Kidney epithelial cell (primary cell): ENCODE data around the gene VASP. TPM values are rescaled to one million over a fixed set of nuclear protein-coding genes. Genes with fewer than 3 reads are reported as not detected.
"Not testable (repeated sequence)": the region's sequence is repeated elsewhere in the genome, so short reads cannot be mapped to it uniquely, and the experiment has no call there.

Experiments used
- DNase-seq: peaks from one replicate; pipeline ENCODE4 v3.0.0-alpha.2; 2010; ENCODE audit warnings: low read depth
- H3K27me3 ChIP-seq: 2 replicates; pipeline ENCODE4 v1.6.0; 2011; ENCODE audit warnings: low read length; ENCODE audit not compliant: control insufficient read depth, insufficient read depth
- H3K36me3 ChIP-seq: 2 replicates; pipeline ENCODE4 v1.5.1; 2011; ENCODE audit warnings: low read length; ENCODE audit not compliant: control insufficient read depth, insufficient read depth
- H3K4me3 ChIP-seq: 2 replicates; pipeline ENCODE4 v1.5.1; 2011; ENCODE audit warnings: low read depth, mild to moderate bottlenecking, control low read depth, low read length
- total RNA-seq: library from RNA; depleted of rRNA; stranded (reverse); fragments of >200 nt; gene quantifications from 2 replicates; pipeline ENCODE4 v1.2.3, GENCODE V29; 2015
- TF ChIP-seq, protein P1 (sequence below): IDR thresholded peaks from 2 replicates; pipeline ENCODE4 v1.5.1; 2011; ENCODE audit warnings: mild to moderate bottlenecking, moderate library complexity, low read length, control low read depth, inconsistent platforms; ENCODE audit not compliant: insufficient read depth, poor library complexity, severe bottlenecking

The VASP gene
- total RNA-seq, 1 donor from 2014 or later, result 228 TPM

DNA sequence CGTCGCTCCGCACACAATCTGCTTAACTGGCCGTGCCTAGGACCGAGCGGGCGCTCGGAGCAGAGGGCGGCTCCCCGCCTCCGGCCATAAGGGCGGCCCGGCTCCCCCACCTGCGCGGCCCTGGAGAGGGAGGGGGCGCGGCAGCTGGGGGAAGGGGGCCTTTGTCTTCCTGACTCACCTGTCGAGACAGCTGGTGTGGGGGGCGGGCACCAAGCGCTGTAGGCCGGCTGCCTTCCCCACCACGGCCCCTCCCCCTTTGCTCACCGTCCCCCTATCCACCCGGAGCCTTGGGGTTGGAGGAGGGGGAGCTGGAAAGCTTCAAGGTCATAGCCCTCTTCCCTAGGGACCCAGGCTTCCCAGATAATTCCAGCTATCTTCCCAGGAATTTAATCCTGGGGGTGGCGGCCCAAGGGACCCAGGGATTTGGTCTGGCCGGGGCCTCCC lies 1.2 kb downstream of the VASP start:
- TF ChIP-seq, protein P1, sequence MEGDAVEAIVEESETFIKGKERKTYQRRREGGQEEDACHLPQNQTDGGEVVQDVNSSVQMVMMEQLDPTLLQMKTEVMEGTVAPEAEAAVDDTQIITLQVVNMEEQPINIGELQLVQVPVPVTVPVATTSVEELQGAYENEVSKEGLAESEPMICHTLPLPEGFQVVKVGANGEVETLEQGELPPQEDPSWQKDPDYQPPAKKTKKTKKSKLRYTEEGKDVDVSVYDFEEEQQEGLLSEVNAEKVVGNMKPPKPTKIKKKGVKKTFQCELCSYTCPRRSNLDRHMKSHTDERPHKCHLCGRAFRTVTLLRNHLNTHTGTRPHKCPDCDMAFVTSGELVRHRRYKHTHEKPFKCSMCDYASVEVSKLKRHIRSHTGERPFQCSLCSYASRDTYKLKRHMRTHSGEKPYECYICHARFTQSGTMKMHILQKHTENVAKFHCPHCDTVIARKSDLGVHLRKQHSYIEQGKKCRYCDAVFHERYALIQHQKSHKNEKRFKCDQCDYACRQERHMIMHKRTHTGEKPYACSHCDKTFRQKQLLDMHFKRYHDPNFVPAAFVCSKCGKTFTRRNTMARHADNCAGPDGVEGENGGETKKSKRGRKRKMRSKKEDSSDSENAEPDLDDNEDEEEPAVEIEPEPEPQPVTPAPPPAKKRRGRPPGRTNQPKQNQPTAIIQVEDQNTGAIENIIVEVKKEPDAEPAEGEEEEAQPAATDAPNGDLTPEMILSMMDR, result no peak
- Histone ChIP-seq H3K27me3 (no peaks in the 10 kb centered on the region), H3K4me3 (peak overlapping the region; percentile 85), H3K36me3 (no peaks in the 10 kb centered on the region)
- no peak for DNase-seq

DNA sequence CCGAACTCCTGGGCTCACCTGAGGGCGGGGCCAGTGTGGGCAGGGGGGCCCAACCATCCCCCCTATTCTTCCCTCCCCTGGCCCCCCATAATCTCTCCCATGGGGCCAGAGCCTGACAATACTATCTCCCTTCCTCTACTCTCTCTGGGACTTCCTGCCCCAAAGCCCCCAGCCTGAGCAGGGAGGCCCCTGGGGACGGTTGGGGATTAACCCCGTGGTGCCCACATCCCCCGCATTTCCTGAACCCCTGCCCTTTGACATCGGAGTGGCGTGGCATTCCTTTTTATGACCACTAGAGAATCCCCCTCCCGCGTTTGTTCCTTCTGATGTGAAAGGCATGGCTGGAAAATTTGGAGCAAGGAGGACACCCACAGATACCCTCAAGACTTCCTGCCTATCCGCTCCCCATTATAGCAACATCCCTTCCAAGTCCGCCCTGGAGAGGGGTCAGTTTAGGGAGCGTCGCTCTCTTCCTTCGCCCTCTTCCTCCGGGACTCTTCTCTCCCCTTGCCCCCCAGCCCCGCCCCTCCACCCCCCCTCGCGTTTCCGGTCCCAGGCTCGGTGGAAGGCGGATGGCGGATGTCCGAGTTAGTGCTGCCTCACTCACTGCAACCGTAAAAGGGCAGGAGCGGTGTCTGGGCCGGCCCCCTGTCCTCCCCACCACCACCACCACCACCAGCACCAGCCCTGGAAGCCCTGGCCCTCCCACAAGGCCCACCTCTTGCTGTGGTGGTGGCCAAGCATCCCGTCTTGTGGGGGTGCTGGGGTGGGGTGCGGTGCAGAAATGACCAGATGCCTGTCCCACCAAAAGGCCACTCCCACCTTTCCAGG lies 1.8 kb downstream of the VASP start:
- DNase-seq, result no peak

DNA sequence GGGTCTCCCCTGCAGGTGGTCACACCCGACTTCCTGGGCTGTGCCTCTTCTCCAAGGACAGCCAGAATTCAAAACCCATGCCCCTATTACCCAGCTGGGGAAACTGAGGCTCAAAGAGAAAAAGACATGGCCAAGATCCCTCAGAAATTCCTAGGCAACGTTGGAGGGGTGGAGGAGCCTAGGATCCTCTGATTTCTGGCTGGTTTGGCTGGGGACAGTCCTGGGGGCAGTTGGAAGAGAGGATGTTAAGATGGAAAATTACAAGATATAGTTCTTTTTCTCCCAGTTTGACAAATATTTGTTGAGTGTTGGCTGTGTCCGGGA lies 2.4 kb downstream of the VASP start:
- TF ChIP-seq, protein P1, result no peak
- Histone ChIP-seq H3K27me3 (no peaks in the 10 kb centered on the region), H3K4me3 (peak overlapping the region; percentile 85), H3K36me3 (no peaks in the 10 kb centered on the region)
- DNase-seq, result no peak

More for the DNA sequence above, 1.8 kb downstream of the VASP start:
- Histone ChIP-seq H3K36me3 (no peaks in the 10 kb centered on the region), H3K4me3 (peak overlapping the region; percentile 85), H3K27me3 (no peaks in the 10 kb centered on the region)
- TF ChIP-seq, protein P1, result no peak

DNA sequence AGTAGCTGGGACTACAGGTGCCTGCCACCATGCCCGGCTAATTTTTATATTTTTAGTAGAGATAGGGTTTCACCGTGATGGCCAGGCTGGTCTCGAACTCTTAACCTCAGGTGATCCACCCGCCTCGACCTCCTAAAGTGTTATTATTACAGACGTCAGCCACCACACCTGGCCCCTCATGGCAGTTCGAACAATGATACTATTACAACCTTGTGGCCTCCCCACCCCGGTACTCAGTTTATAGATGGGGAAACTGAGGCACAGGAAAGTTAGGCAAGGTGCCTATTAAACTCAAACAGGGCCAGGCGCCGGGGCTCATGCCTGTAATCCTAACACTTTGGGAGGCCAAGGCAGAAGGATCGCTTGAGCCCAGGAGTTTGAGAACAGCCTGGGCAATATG lies 3.1 kb downstream of the VASP start:
- not testable (repeated sequence) for H3K27me3 ChIP-seq, DNase-seq, H3K4me3 ChIP-seq, H3K36me3 ChIP-seq

DNA sequence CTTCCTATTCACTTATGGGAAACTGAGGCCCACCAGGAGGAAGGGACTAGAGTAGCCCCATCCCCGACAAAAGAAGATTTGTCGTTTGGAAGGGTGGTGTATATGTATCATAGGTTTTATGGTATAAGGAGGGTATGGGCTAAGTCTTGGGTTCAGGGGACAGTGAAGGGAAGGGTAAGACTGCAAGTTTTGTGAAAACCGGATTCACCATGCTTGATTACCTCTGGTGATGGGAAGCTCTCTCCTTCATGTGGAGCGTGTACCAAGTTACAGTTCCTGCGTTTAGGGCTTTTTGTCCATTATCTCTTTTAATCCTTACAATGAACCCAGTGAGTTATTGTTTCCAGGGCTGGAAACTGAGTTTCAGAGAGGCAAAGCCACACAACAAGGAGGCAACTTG lies 3.8 kb downstream of the VASP start:
- no peak for DNase-seq
- H3K36me3 ChIP-seq, result peaks cover 1% of the 10 kb centered on the region
- TF ChIP-seq, protein P1, result no peak

DNA sequence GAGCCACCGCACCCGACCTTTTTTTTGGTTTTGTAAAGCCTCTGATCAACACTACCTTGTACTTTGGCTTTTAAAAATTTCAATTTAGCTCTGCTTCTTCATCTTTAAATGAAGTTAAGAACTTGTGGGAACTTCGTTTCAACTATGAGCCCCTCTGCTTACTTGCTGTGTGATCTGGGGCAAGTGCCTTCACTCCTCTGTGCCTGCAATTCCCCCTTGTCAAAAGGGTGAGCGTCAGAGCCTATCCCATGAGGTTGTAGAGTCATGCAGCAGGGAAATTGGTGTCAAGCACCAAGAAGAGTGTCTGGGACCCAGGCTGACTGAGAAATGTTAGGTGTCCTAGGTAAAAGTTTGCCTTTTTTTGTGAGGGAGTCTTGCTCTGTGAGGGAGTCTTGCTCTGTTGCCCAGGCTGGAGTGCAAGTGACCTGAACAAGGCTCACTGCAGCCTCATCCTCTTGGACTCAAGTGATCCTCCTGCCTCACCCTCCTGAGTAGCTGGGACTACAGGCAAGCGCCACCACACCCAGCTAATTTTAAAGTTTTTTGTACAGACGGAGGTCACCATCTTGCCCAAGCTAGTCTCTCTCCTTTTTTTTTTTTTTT lies 5.7 kb downstream of the VASP start:
- Histone ChIP-seq H3K27me3 (no peaks in the 10 kb centered on the region), H3K4me3 (no peak overlapping the region), H3K36me3 (peaks cover 1% of the 10 kb centered on the region)
- TF ChIP-seq, protein P1, result no peak
- no peak for DNase-seq

More for the DNA sequence above, 3.8 kb downstream of the VASP start:
- Histone ChIP-seq H3K27me3 (no peaks in the 10 kb centered on the region), H3K4me3 (no peak overlapping the region)
